HG03135 (cell line): Measurements from ENCODE around the gene TSPYL4.

Experiments
- ATAC-seq: cut with Tn5 transposase; IDR thresholded peaks from one replicate; pipeline ENCODE4 v1.9.1; 2021; ENCODE audit warnings: mild to moderate bottlenecking, moderate library complexity; ENCODE audit not compliant: unreplicated experiment

TSPYL4 gene

GRCh38 chr6:116229287-116229913, 24.5 kb downstream of the TSPYL4 start:
- no peak for ATAC-seq

DNA sequence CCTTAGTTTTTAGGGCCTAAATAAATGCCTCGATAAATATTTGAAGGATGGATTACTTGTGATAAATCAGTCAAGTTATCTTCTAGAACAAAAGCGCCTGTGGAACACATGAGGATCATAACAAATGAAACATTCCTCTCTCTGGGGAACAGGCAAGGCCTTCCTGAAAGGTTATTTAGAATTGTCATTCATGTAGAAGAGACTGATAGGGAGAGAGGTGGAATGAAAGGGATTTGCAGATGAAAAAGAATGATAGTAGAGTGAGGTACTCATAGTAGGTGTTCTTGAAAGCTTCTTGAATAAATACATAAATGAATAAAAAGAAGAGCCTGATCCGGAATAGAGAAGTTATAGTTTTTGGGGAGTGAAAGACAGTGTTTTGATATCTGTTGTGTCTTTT, 30.5 kb downstream of the TSPYL4 start:
- ATAC-seq = no peak

DNA sequence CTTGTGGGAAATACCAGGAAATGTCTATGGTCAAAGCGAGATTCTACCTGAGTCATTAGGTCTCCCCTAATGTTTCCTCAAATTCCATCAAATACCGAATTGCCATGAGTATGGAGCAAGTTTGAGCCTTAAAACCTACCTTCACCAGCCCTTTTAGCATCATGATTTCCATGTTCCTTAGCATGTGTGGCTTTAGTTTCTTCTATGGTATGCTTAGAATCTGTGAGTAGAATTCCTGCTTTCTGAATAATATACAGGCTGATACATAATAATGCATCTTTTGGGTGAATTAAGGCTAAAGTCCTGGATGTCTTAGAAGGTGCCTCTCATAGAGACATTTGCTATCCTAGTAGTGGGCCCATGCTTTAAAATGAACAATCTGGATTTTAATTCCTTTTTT, 32.0 kb downstream of the TSPYL4 start:
- no peak for ATAC-seq

- no peak for ATAC-seq
These were observed 32.8 kb downstream of the TSPYL4 start for GRCh38 chr6:116221067-116221466.

DNA sequence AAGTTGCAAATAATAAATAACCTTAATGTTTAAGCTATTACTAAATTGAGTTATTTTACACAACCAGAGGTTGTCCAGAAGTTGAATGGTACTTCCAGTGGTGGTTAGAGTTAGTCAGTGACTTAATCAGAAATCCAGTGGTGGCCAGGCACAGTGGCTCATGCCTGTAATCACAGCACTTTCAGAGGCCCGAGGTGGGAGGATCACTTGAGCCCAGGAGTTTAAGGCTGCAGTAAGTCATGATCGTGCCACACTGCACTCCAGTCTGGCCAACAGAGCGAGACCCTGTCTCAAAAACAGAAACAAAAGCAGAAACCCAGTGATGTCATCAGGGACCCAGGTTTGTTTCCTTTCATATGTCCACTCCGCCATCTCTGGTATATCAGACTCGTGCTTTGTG, 35.0 kb downstream of the TSPYL4 start:
- ATAC-seq = no peak

DNA sequence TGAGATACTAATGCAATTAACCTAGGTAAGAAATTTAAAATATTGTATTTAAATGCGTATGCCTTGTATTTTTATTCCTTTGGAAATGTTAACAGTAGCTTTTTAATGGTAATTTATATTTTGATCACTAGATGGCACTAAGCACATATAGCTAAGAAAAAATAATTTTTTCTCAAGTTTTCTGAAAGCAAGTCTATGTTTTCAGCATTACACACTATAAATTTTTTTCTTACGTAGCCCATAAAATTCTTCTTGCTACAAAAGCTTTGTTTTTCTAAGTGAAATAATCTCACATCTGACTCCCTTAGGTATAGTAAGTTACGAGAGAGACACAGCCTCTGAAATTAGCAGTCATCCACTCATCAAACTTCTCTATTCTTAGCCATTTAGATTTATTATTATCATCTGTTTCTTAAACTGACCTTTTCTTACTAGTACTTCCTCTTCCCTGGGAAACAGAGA, 35.7 kb downstream of the TSPYL4 start:
- no peak for ATAC-seq

GRCh38 chr6:116217069-116217468, 36.8 kb downstream of the TSPYL4 start:
- ATAC-seq = peak; percentile 57

- ATAC-seq = no peak
These were observed 38.5 kb downstream of the TSPYL4 start for GRCh38 chr6:116215414-116215813.

DNA sequence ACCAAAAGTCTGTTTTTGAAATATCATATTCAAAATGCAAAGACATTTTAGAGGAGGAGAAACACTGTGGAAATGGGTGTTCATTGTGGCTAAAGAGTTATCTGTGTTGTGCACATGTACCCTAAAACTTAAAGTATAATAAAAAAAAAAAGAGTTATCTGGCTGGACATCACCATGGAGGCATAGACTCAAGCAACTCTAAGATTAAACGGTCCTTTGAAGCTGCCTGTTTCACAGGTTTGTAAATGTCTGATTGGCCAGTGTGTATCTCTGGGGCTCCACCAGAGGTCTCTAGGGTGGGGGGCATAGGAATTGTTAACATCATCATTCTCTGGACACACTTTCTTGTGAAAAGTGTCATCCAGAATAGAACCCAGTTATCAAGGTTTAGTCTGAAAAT, 39.2 kb downstream of the TSPYL4 start:
- no peak for ATAC-seq

DNA sequence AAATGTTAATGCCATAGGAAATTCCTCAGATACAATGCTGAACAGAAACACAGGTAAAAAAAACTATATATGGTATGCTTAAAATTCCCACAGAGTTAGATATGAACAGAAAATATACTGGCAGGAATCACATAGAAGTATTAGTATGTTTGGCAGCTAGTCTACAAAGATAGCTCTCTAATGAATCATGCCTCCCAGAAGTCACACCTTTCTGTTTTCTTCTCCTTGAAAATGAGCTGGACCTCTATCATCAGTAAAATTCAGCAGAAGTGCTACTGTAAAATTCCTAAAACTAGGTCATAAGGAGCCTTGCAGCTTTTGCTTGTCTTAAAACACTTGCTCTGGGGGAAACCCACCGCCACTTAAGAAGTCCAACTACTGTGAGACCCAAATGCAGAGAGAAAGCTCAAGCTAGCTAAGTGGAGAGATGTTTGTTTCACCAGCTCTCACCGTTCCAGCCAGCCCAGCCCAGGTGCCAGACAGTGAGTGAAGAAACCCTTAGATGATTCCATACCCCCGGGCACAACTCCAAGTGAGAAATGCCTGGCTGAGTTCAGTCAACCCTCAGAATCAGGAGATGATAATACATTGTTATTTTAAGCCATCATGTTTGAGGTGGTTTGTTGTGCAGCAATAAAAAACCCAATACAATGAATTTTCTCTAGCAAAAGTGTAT, 43.0 kb downstream of the TSPYL4 start:
- no peak for ATAC-seq

DNA sequence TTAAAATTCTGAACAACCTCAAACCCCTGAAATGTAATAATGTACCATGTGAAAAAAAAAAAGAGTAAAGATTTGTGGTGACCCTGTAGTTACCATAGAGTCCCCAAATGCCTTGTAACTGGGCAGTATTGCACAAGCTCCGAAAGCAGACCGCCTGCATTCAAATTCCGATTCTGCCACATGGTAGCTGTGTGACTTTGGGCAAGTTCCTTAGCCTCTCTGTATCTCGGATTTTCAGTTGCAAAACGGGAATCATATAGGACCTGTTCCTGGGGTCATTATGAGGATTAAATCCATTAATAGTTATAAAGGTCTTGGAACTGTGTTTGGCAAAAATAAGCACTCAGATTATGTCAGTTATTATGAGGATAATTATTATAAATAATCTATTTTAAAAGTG, 43.6 kb downstream of the TSPYL4 start:
- ATAC-seq = no peak

GRCh38 chr6:116208056-116208785, 45.7 kb downstream of the TSPYL4 start:
- ATAC-seq = no peak

DNA sequence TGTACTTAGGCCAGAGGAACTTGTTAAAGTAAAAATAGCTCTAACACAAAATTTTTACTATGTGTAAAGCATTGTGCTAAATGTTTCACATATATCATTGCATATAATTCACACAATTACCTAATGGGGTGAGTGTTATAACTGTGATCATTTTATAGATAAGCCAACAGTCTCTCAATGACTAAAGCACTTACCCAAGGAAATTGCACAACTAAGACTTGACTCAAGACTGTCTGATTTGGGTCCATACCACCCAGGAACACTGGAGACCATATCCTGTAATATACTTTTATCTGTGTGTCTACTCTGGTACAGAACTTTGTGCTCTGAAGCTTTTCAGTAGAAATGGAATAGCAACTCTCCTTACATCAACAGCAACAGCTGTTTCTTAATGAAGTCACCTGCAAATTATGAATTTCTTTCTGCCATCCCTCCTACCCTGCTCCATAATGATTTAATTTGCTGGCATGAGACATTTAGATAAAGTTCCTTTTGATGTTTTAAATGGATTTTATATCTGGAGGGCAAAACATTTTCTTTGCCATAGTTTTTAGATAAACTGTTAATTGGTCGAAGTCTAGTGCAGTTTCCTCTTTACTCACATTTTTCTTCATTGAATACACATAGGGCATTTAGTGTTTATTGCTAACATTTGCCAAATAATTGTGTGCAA, 47.5 kb downstream of the TSPYL4 start:
- ATAC-seq = no peak

DNA sequence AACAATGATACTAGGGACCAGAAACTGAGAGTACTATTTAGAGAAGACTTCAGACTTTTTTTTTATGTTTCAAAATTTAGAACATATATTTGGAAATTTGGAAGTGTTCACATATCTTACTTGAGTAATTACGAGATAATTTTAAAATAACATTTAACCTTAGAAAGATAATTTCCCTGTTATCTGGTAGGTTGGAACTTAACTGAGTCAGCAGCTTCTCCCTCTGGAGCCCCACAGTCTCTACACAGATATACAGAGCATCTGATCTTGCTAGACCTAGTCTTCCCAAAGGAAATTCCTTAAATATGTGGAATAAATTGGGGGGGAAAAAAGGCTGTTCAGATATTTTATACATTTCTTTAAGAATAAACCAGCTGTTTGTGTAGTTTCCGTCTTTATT, 48.6 kb downstream of the TSPYL4 start:
- no peak for ATAC-seq

GRCh38 chr6:116201538-116201937, 52.3 kb downstream of the TSPYL4 start:
- no peak for ATAC-seq

DNA sequence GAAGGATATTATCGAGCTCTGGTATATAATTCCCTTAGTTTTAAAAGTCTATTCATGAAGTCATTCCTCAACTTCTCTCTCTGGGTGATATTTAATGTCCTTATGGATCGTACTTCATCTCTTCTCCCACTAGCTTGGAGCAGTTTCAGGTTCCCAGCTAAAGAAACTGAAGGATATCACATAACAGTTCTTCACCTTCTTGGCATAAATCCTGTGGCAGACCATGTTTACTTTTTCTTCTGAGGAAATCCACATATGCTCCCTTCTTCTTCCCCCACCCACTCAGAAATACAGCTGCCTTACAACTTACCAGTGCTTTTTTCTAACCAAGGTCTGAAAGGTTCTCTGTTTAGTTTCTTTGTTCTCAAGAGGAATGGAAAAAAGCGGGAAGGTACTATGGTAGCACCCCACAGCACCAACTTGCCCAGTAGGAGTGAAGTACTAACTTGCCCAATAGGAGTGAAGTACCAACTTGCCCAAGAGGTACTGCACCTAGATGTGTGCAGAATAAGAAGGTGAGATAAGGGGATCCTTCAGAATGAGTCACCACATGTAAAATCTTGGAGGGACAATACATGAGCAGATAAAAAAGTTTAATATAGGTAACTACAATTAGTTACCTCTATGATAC, 53.1 kb downstream of the TSPYL4 start:
- no peak for ATAC-seq
